Astrocyte of the spinal cord (primary cell): ENCODE results near the gene TNFRSF1A.

ENCODE experiments used
- DNase-seq: peaks from one replicate; pipeline ENCODE4 v3.0.0; 2011; ENCODE audit warnings: low read depth, low spot score
- H3K4me3 ChIP-seq: 2 replicates; pipeline ENCODE4 v1.5.1; 2011; ENCODE audit warnings: low read depth, mild to moderate bottlenecking, low read length, moderate library complexity
- in situ Hi-C: cut with HindIII; loops from 2 replicates; pipeline ENCODE4 v1.10.0; 2017; ENCODE audit warnings: low sequenced_read_pairs
- TF ChIP-seq, protein P1 (sequence below): IDR thresholded peaks from 2 replicates; pipeline ENCODE4 v1.5.1; 2012; ENCODE audit warnings: low read depth, mild to moderate bottlenecking, low read length, inconsistent platforms

Gene TNFRSF1A

DNA sequence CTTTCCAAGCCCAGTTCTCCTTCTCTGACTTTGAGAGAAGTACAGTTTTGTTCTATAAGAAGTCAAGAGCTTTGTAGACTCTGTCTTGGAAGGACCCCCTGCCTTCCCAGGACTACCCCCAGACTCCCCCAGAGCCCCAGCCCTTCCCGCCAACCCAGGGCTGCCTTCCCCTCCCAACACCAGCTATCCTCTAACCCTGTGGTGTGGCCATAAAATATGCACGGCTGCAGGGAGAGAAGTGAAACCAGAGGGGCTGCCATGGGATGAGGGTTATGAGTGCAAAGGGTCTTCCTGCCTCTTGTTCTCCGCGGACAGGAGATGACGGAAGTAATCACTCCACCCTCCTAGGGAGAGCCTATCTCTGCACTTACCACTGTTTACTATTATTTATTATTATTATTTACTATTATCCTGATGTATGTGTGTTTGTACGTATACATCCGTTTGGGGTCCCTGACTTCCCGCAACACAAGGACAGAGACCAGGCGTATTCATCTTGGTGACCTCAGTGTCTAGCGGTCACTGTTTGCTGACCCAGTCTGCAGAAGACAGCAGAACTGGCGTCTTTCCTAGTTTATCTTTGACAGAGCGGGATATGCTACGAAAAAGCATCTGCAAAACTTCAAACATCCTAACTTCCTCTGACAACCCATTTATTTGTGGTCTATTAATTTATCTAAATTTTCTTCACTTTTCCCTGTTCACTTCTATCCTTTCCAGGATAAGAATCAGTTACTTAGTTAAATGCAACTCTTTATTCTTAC lies 37.0 kb upstream of the TNFRSF1A start:
- H3K4me3 ChIP-seq = no peak overlapping the region
- in situ Hi-C loops = no loop called here
- DNase-seq = no peak
- TF ChIP-seq, protein P1, sequence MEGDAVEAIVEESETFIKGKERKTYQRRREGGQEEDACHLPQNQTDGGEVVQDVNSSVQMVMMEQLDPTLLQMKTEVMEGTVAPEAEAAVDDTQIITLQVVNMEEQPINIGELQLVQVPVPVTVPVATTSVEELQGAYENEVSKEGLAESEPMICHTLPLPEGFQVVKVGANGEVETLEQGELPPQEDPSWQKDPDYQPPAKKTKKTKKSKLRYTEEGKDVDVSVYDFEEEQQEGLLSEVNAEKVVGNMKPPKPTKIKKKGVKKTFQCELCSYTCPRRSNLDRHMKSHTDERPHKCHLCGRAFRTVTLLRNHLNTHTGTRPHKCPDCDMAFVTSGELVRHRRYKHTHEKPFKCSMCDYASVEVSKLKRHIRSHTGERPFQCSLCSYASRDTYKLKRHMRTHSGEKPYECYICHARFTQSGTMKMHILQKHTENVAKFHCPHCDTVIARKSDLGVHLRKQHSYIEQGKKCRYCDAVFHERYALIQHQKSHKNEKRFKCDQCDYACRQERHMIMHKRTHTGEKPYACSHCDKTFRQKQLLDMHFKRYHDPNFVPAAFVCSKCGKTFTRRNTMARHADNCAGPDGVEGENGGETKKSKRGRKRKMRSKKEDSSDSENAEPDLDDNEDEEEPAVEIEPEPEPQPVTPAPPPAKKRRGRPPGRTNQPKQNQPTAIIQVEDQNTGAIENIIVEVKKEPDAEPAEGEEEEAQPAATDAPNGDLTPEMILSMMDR = no peak

DNA sequence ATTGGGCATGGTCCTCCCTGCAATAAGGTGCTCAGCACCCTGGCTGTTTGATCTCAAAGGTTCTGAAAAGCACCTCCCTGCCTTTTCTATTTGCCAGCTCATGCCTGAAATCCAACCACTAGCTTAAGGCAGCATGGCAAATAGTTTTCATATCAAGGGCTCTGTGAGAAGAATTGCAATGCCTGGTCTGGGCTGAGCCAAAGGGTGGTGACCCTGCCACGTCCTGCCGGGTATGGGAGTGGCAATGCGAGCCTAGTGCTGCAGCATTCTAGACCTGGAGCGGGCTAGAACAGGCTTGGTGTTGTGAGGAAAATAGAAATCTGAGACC lies 35.8 kb upstream of the TNFRSF1A start:
- in situ Hi-C loops = no loop called here
- no peak overlapping the region for H3K4me3 ChIP-seq

DNA sequence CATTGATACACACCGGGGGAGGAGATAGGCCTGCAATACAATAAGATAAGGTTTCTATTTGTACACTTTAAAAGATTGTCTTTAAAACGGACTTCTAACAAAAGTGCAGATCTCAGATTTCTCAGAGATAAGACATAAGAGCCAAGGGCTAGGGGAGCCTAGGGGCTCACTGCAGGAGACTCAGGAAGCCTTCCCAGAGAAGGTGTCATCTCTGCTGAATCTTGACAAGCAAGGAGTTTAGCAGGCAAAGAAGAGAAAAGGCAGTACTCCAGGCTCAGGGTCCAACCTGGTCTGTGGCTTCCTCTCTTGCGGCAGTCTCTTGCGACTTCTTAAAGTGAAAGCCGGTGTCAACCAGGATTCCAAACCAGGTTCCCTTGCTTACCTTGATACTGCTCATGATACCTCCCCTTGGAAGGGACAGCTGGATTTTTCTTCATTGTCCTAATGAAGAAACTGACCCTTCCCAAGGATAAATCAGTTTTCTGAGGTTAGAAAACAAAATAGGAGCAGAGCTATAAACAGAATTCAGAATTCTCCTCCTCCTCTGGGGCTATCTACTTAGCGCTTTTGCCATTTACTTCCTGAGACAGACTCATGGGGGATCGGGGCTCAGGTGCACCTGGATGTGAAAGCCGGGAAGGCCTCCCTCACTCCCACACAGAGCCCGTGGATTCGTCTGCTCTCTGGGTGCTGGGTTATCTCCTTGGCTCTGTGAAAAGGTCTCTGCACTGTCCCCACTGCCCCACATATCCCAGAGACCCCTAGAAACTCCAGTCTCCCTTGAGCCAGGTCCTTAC lies 35.2 kb upstream of the TNFRSF1A start:
- TF ChIP-seq, protein P1 = no peak

More for the DNA sequence above, 35.8 kb upstream of the TNFRSF1A start:
- TF ChIP-seq, protein P1 = no peak
- no peak for DNase-seq

DNA sequence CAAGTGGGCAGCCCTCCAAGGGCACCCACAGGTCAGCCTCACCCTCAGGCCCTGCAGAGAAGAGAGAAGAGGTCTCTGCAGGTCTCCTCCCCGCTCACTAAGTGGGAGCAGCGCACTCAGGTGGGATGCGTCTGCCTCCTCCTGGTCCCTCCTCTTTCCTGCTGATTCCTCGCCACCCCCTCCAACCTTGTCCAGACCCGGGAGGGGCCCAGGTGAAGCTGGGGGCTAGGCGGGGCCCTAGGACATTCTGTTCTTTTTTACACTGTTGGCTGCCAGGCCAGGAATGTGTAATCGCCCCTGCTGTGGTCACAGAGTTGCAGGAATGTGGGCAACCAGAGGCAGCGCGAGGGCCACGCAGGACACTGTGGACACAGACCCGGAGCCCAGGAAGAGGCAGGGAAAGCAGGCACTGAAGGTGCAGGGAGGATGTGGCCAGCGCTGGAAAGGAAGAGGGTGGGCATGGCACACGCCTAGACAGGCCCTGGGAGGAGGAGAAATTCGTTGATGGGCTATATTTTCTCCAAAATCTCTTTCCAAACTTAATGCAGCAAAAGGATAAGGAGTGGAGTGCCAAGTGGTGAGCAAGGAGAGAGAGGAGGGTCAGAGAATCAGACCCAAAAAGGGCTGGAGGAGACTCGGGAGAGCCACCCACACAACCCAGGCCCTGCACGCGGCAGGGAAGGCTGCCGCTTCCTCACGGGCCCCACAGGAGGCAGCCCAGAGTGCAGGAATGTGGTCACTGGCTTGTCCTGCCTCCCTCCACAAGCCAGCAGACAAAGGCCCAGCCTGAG lies 34.4 kb upstream of the TNFRSF1A start:
- TF ChIP-seq, protein P1 = peak; percentile 61
- in situ Hi-C loops = no loop called here
- DNase-seq = peak; percentile 68
- H3K4me3 ChIP-seq = no peak overlapping the region

More for the DNA sequence above, 35.2 kb upstream of the TNFRSF1A start:
- DNase-seq = no peak
- H3K4me3 ChIP-seq = no peak overlapping the region
- in situ Hi-C loops = no loop called here

DNA sequence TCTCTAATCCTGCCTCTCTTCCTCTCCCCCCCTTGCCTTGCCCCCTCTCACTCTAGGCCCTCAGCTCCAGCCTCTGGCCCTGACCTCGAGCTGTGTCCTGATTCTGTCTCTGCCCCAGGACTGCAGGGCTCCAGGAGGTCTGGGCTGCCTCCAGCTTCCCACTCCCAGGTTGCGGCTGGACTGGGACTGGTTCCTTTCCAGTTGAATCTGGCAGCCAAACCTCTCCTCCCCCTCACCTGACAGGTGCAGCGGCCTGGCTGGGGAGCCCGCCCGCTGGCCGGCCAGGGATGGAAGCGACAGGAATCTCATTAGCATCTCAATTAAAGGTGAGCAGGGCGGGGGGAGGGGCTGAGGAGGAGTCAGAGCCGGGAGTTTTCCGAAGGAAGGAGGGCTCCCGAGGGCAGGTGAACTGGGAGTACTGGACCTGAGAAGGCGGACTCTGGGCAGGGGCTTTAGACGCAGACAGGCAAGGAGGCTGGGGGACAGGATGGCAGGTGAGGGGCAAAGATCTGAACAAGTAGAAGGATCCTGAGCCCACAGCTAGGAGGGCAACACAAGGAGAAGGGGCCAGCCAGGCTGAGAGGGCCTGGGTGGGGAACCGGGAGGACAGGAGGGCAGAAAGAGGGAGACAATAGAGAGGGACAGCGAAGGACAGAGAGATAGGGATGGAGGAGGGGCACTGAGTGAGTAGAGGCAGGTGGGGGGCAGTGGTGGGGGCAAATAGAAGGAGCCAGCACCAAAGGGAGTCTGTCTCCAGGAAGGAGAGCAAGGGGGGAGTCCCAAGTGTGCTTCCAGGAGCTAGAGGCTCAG lies 33.6 kb upstream of the TNFRSF1A start, which contains the start of gene SCNN1A:
Gene SCNN1A (minus strand): TSS at position 295 of the 810 bp plus-strand sequence. CDS start 780 bp downstream, outside the sequence.
- no peak within 1 kb of the TSS for H3K4me3 ChIP-seq
- TF ChIP-seq, protein P1 = no peak
- no peak for DNase-seq
- in situ Hi-C loops = no loop called here
